IMR-90 (cell line): ENCODE data around the gene DNMT1. TPM values are rescaled to one million over a fixed set of nuclear protein-coding genes. Genes with fewer than 3 reads are reported as not detected.

Experiments
- ATAC-seq: fragments of 200-7000 bp; cut with Tn5 transposase; 2 replicates; pipeline ENCODE4 v1.9.1; 2020; ENCODE audit warnings: low read depth, mild to moderate bottlenecking, moderate library complexity
- BruUV-seq: library from RNA; stranded (reverse); fragments of 400-500 nt; replicated peaks from 2 replicates; lab custom pipeline; 2021; lab: Mats Ljungman, UMichigan
- CTCF ChIA-PET: fragments of 300-600 bp; formaldehyde crosslinking; extraction: SDS; loops from one replicate; lab custom pipeline; 2021; ENCODE audit warnings: antibody characterized with exemption; lab: Yijun Ruan, JAX
- POLR2A ChIA-PET: fragments of 300-600 bp; sonication (Branson Sonifier 250); formaldehyde crosslinking; loops from one replicate; lab custom pipeline; 2022; ENCODE audit warnings: antibody characterized with exemption; ENCODE audit not compliant: unreplicated experiment; lab: Charles Lee
- DNase-seq: peaks from one replicate; pipeline ENCODE4 v3.0.0; 2013
- H2AFZ ChIP-seq: replicated peaks from 2 replicates; pipeline ENCODE3; 2013; ENCODE audit warnings: low read length, mild to moderate bottlenecking; ENCODE audit not compliant: poor library complexity
- H2AK5ac ChIP-seq: 2 replicates; pipeline ENCODE4 v1.6.1; 2013; ENCODE audit warnings: low read depth, low read length, inconsistent platforms
- H2AK9ac ChIP-seq: replicated peaks from 2 replicates; pipeline ENCODE3; 2013; ENCODE audit warnings: mild to moderate bottlenecking, low read depth, low read length, moderate library complexity; ENCODE audit not compliant: poor library complexity
- H2BK120ac ChIP-seq: 2 replicates; pipeline ENCODE4 v1.6.1; 2013; ENCODE audit warnings: low read depth, low read length, inconsistent platforms
- H2BK15ac ChIP-seq: 3 replicates; pipeline ENCODE4 v1.6.1; 2013; ENCODE audit warnings: low read depth, low read length, inconsistent platforms
- H2BK20ac ChIP-seq: 2 replicates; pipeline ENCODE4 v1.6.1; 2013; ENCODE audit warnings: low read depth, mild to moderate bottlenecking, inconsistent platforms, low read length, moderate library complexity
- H2BK5ac ChIP-seq: 2 replicates; pipeline ENCODE4 v1.6.1; 2013; ENCODE audit warnings: mild to moderate bottlenecking, low read depth, low read length, inconsistent platforms; ENCODE audit not compliant: poor library complexity, severe bottlenecking
- H3K14ac ChIP-seq: replicated peaks from 2 replicates; pipeline ENCODE4 v1.6.1; 2013; ENCODE audit warnings: low read depth, low read length, inconsistent platforms
- H3K18ac ChIP-seq: 2 replicates; pipeline ENCODE4 v1.6.1; 2013; ENCODE audit warnings: low read depth, low read length, control low read depth
- H3K23ac ChIP-seq: 2 replicates; pipeline ENCODE4 v1.6.1; 2013; ENCODE audit warnings: low read depth, low read length, inconsistent platforms
- H3K27ac ChIP-seq: 2 replicates; pipeline ENCODE4 v1.5.1; 2013; ENCODE audit warnings: mild to moderate bottlenecking, control low read depth, low read length; ENCODE audit not compliant: insufficient read depth
- H3K27me3 ChIP-seq: 2 replicates; pipeline ENCODE4 v1.6.1; 2013; ENCODE audit warnings: low read length; ENCODE audit not compliant: control insufficient read depth, insufficient read depth
- H3K36me3 ChIP-seq: 2 replicates; pipeline ENCODE4 v1.6.1; 2013; ENCODE audit warnings: low read length, mixed read lengths; ENCODE audit not compliant: control insufficient read depth, insufficient read depth
- H3K4ac ChIP-seq: 2 replicates; pipeline ENCODE4 v1.6.1; 2013; ENCODE audit warnings: low read depth, low read length, inconsistent platforms
- H3K4me1 ChIP-seq: 2 replicates; pipeline ENCODE4 v1.6.1; 2013; ENCODE audit warnings: low read length, mixed read lengths; ENCODE audit not compliant: control insufficient read depth, insufficient read depth
- H3K4me2 ChIP-seq: 2 replicates; pipeline ENCODE4 v1.6.1; 2013; ENCODE audit warnings: low read depth, mild to moderate bottlenecking, control low read depth, low read length, moderate library complexity
- H3K4me3 ChIP-seq: 2 replicates; pipeline ENCODE4 v1.5.1; 2013; ENCODE audit warnings: low read depth, mild to moderate bottlenecking, control low read depth, low read length, moderate library complexity; ENCODE audit not compliant: insufficient read depth
- H3K56ac ChIP-seq: 2 replicates; pipeline ENCODE4 v1.6.1; 2013; ENCODE audit warnings: low read length, inconsistent platforms; ENCODE audit not compliant: insufficient read depth; ENCODE audit errors: extremely low read depth
- H3K79me1 ChIP-seq, 2 experiments: 2 replicates each; pipeline ENCODE4 v1.6.1; 2013; ENCODE audit warnings: low read length in 2 of 2, inconsistent platforms in 1 of 2, low read depth in 1 of 2
- H3K9ac ChIP-seq: 2 replicates; pipeline ENCODE4 v1.6.1; 2013; ENCODE audit warnings: low read depth, low read length, control low read depth
- H3K9me1 ChIP-seq: 2 replicates; pipeline ENCODE4 v1.6.1; 2013; ENCODE audit warnings: low read length, inconsistent platforms; ENCODE audit not compliant: insufficient read depth
- H3K9me3 ChIP-seq: 2 replicates; pipeline ENCODE4 v1.6.1; 2013; ENCODE audit warnings: low read length; ENCODE audit not compliant: control insufficient read depth, insufficient read depth
- H4K20me1 ChIP-seq: 2 replicates; pipeline ENCODE4 v1.6.1; 2013; ENCODE audit warnings: low read length, inconsistent platforms; ENCODE audit not compliant: insufficient read depth
- H4K5ac ChIP-seq: 2 replicates; pipeline ENCODE4 v1.6.1; 2013; ENCODE audit warnings: mild to moderate bottlenecking, low read depth, low read length, control low read depth
- H4K8ac ChIP-seq, 2 experiments: 2 replicates each; pipeline ENCODE4 v1.6.1; 2013; ENCODE audit warnings: low read depth in 2 of 2, low read length in 2 of 2, control low read depth in 1 of 2, inconsistent platforms in 1 of 2
- H4K91ac ChIP-seq: 2 replicates; pipeline ENCODE4 v1.6.1; 2013; ENCODE audit warnings: low read depth, low read length, inconsistent platforms; ENCODE audit not compliant: insufficient read depth
- MAFK ChIP-seq: IDR thresholded peaks from 2 replicates; pipeline ENCODE4 v1.6.1; 2012; ENCODE audit warnings: low read depth, low read length, improper control_type of control experiment
- WGBS, 2 experiments: methylation state at CpG; one replicate each; pipeline versions ENCODE4 v1.1.5 to v1.1.7; 2013; ENCODE audit warnings: missing lambda C conversion rate in 2 of 2; ENCODE audit not compliant: insufficient read length in 1 of 2; ENCODE audit errors: extremely low coverage in 2 of 2; 5-methylcytosine and 5-hydroxymethylcytosine counted together
- dilution Hi-C: fragments of 300-500 bp; cut with HindIII; formaldehyde crosslinking; loops from one replicate; pipeline ENCODE4 v1.14.3; 2018; ENCODE audit warnings: low sequenced_read_pairs; ENCODE audit not compliant: unreplicated experiment
- in situ Hi-C: fragments of 300-500 bp; cut with MboI; formaldehyde crosslinking; loops from 3 replicates; pipeline ENCODE4 v1.14.3; 2019; ENCODE audit warnings: low sequenced_read_pairs, inconsistent platforms, mixed read lengths
- intact Hi-C: fragments of 100-400 bp; cut with micrococcal nuclease; formaldehyde crosslinking; loops from 2 replicates; pipeline ENCODE4 v1.10.0; 2022
- polyA plus RNA-seq, 3 experiments: library from polyadenylated mRNA; depleted of rRNA; stranded (reverse); fragments of >200 nt; gene quantifications; 2 replicates each; pipeline ENCODE4 v1.2.3, GENCODE V29; 2012; ENCODE audit warnings: low replicate concordance in 1 of 3
- total RNA-seq: library from RNA; depleted of rRNA; stranded (reverse); fragments of >200 nt; gene quantifications from 2 replicates; pipeline ENCODE4 v1.2.3, GENCODE V29; 2012
- TF ChIP-seq, protein P1 (sequence below): fragments of 150-350 bp; IDR thresholded peaks from 2 replicates; pipeline ENCODE4 v1.6.1; 2017; ENCODE audit warnings: mild to moderate bottlenecking, antibody characterized with exemption, low read length, low read depth

DNMT1 gene
- total and polyA plus RNA-seq, 2 of the 4 experiments (the other 2 are of a cell fraction) = 26.2 to 83.6 TPM

DNA sequence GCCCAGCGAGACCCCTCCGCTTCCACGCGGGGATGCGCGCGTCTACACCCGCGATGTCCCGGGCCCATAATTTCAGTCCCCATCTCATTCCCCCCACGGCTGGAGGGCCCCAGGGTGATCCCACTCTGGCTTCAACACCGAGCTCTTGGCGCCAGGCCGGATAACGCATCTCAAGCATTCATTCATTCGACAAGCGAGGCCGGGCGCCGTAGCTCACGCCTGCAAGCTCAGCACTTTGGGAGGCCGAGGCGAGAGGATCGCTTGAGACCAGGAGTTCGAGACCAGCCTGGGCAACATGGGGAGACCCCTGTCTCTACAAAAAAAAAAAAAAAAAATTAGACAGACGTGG lies 98.2 kb downstream of the DNMT1 start:
- in situ Hi-C loops = no loop called here
- peak overlapping the region; percentile 94 for H2AK5ac ChIP-seq
- peak overlapping the region; percentile 88 for H2BK5ac ChIP-seq
- H3K9me3 ChIP-seq = no peaks in the 10 kb centered on the region
- no peaks in the 10 kb centered on the region for H3K27me3 ChIP-seq
- H2BK120ac ChIP-seq = peak overlapping the region; percentile 77; the same call in 1 of the 2 replicates
- no peak for ATAC-seq
- H3K79me1 ChIP-seq = no peaks in the 10 kb centered on the region
- no peak overlapping the region for H3K18ac ChIP-seq
- H3K56ac ChIP-seq = no peak overlapping the region
- peaks cover 12% of the 10 kb centered on the region; the same call in 1 of the 2 replicates for H3K36me3 ChIP-seq
- intact Hi-C loops = loop anchor here (5.0 kb wide), 1 partner anchor 164 kb away; no protein-coding TSS in a partner anchor
- H4K91ac ChIP-seq = peak overlapping the region; percentile 87; the same call in 1 of the 2 replicates
- 0 out of 2 replicates have a peak, but pooled peaks have one; percentile 20 for TF ChIP-seq MAFK
- TF ChIP-seq, protein P1, sequence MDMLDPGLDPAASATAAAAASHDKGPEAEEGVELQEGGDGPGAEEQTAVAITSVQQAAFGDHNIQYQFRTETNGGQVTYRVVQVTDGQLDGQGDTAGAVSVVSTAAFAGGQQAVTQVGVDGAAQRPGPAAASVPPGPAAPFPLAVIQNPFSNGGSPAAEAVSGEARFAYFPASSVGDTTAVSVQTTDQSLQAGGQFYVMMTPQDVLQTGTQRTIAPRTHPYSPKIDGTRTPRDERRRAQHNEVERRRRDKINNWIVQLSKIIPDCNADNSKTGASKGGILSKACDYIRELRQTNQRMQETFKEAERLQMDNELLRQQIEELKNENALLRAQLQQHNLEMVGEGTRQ = no peak
- no peak overlapping the region for H2BK20ac ChIP-seq
- H3K9ac ChIP-seq = peak overlapping the region; percentile 84
- CTCF ChIA-PET = no interaction called here
- H3K4me2 ChIP-seq = peak overlapping the region; percentile 90
- no TSS peak for BruUV-seq
- peak overlapping the region; percentile 96 for H3K4ac ChIP-seq
- no peak for DNase-seq
- H4K20me1 ChIP-seq = no peaks in the 10 kb centered on the region
- peak overlapping the region; percentile 98 for H2AK9ac ChIP-seq
- WGBS, 2 experiments = 45% methylated on average over 15 of the region's 26 CpGs; no CpG with 5 or more reads in 1 of the 2 experiments
- H2BK15ac ChIP-seq = no peak overlapping the region
- peak overlapping the region; percentile 79 for H3K27ac ChIP-seq
- H3K9me1 ChIP-seq = no peaks in the 10 kb centered on the region
- H4K5ac ChIP-seq = peak overlapping the region; percentile 92
- peak overlapping the region; percentile 100 for H2AFZ ChIP-seq
- dilution Hi-C loops = no loop called here
- H3K14ac ChIP-seq = peak overlapping the region; percentile 86
- POLR2A ChIA-PET = interaction anchor here (1.0 kb wide), 1 partner anchor 110 kb away, joined by 3 read pairs; no protein-coding TSS in a partner anchor
- peak overlapping the region; percentile 98 to 100 for H4K8ac ChIP-seq
- H3K4me3 ChIP-seq = peak overlapping the region; percentile 55
- peaks cover 4% of the 10 kb centered on the region for H3K4me1 ChIP-seq
- peak overlapping the region; percentile 88 for H3K23ac ChIP-seq
